H1 (cell line): ENCODE measurements around the gene ZBTB46. TPM values are rescaled to one million over a fixed set of nuclear protein-coding genes. Genes with fewer than 3 reads are reported as not detected.

ENCODE experiments used
- CHD7 ChIP-seq: fragments of 300-600 bp; sonication (generic); IDR thresholded peaks from 2 replicates; pipeline ENCODE4 v1.7.1; 2012; ENCODE audit warnings: low read length, moderate library complexity, mild to moderate bottlenecking, inconsistent platforms; ENCODE audit not compliant: insufficient replicate concordance
- HDAC2 ChIP-seq, 2 experiments: fragments of 300-600 bp in 1 of 2; sonication (generic) in 1 of 2; IDR thresholded peaks; 2 replicates each; pipeline ENCODE4 v1.6.1; 2011 to 2012; ENCODE audit warnings: low read depth in 2 of 2, low read length in 2 of 2, mild to moderate bottlenecking in 2 of 2, moderate library complexity in 2 of 2, borderline replicate concordance in 1 of 2, inconsistent platforms in 1 of 2
- POLR2AphosphoS5 ChIP-seq: IDR thresholded peaks from 2 replicates; pipeline ENCODE4 v1.6.1; 2011; ENCODE audit warnings: low read depth, low read length
- RBBP5 ChIP-seq: IDR thresholded peaks from 2 replicates; pipeline ENCODE4 v1.7.1; 2012; ENCODE audit warnings: low read depth, mild to moderate bottlenecking, inconsistent platforms, low read length, moderate library complexity, borderline replicate concordance
- RNF2 ChIP-seq: fragments of 200-900, 300-1000 bp; sonication (generic); IDR thresholded peaks from 2 replicates; pipeline ENCODE4 v1.7.1; 2016; ENCODE audit warnings: borderline replicate concordance, low read depth, mild to moderate bottlenecking, antibody characterized with exemption, low read length; ENCODE audit not compliant: poor library complexity, severe bottlenecking; ENCODE audit errors: missing control alignments
- SAP30 ChIP-seq: fragments of 300-600 bp; sonication (generic); IDR thresholded peaks from 2 replicates; pipeline ENCODE4 v1.7.1; 2012; ENCODE audit warnings: low read length, moderate library complexity, mild to moderate bottlenecking, inconsistent platforms; ENCODE audit not compliant: insufficient read depth, insufficient replicate concordance
- SIX5 ChIP-seq: IDR thresholded peaks from 2 replicates; pipeline ENCODE4 v1.6.1; 2011; ENCODE audit warnings: mild to moderate bottlenecking, low read depth, low read length
- SP2 ChIP-seq: IDR thresholded peaks from 2 replicates; pipeline ENCODE4 v1.6.1; 2012; ENCODE audit warnings: mild to moderate bottlenecking, low read length, inconsistent platforms
- polyA plus RNA-seq, 7 experiments: library from polyadenylated mRNA; depleted of rRNA in 3 of 7; stranded (reverse) in 5 of 7; unstranded in 2 of 7; fragments of >200 nt in 5 of 7; fragments of 200-250 nt in 2 of 7; gene quantifications; 1 replicate in 5 of 7; 2 replicates in 1 of 7; 4 replicates in 1 of 7; pipeline versions ENCODE4 v1.2.1 to v1.2.3, GENCODE V29; 2011 to 2013; ENCODE audit warnings: missing spikeins in 2 of 7, mixed read lengths in 2 of 7
- total RNA-seq: library from RNA; stranded (reverse); fragmentation: NEBNext Ultra II Directional; extraction: Animal tissue kit (Norgen Biotek cat#: 25700); gene quantifications from 2 replicates; pipeline ENCODE4 v1.2.1, GENCODE V29; 2021

ZBTB46 gene
- total and polyA plus RNA-seq, 2 of the 8 experiments (the other 6 are each of a cell fraction or from before 2014, with no cell fraction given): 6.4 to 22.4 TPM

DNA sequence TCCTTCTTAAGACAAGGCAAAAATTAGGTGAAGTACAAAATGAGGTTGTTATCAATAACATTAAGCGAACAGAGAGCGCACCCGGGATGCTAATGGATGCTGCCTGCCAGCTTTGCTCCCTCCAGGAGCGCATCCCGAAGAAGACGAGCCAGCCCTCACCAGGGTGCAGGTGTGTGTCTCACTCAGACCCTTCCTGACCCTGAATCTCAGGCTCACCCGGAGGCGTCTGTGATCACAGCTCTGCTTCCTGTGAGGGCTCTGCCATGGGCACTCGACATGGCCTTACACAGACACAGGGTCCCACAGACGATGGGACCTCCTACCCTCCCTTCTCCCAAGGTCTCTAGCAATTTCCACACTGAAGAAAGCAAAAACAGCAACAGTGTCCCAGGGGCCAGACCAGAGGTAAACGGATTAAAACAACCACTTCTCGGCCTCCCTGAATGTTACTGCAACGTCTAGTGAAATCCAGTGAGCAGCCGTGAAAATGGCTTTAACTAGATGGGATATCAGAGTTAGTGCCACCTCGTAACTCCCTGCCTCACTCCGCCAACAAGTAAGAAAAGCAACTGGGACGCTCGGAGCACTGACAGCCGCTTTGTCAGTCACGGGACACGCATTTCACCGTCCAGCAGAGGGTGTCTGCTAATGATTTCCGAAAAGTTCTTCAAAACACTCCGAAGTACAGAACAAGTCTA lies 11.7 kb downstream of the ZBTB46 start (continued):
- TF ChIP-seq SP2: no peak
- TF ChIP-seq RNF2: no peak
- no peak for TF ChIP-seq CHD7
- TF ChIP-seq SIX5: no peak
- TF ChIP-seq RBBP5: no peak
- TF ChIP-seq POLR2AphosphoS5: no peak
- TF ChIP-seq HDAC2 (IDR thresholded peaks at IDR 0.05; ENCODE audit: borderline replicate concordance in 1 of 2, low read depth in 2 of 2, low read length in 2 of 2): no peak
- no peak for TF ChIP-seq SAP30
- TF ChIP-seq, all 59 proteins: peak for 2
